NCI-H128 (cell line): ENCODE results near the gene SIMC1.

ENCODE experiments used
- DNase-seq: peaks from one replicate; lab custom pipeline; 2025; ENCODE audit not compliant: unreplicated experiment; lab: John Stamatoyannopoulos, UW

SIMC1 gene

DNA sequence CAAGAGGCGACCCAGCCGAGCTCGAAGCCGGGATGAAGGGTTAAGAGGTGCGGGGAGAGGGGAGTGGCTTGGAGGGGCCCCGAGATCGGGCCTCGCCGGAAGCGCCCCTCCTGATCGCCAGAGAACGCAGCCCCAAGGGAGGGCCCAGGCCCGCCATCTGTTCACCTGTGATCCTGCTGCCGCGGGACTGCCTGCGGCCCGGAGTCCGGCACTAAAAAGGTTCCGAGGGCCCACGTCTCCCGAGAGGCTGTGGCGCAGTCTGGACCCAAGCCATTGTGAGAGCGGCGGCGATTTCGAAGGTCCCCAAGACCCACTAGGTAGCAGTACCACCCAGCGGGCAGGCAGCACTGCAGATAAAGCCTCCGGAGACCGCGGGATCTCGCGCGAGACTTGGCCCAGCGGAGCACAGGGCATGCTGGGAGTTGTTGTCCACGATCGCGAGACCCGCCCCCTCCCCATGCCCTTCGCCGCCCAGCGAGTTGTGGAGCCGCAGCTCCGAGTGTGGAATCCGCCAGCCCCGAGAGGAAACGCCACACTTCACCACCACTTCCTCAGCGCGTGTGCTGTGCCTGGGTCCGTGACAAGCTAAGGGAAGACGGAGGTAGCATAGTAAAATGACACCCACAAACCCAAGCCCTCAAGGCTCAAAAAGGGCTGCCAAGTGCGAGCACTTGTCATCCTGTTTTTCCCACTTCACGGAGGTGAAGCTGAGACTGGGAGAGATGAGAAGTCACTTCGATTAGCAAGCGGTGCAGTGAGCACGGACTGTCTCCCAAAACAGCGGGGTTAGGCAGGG, 123.4 kb downstream of the SIMC1 start, which contains the start of gene KIAA1191:
TSS of gene KIAA1191 (minus strand) at position 328 of the 796 bp plus-strand sequence. CDS start 2,256 bp downstream, outside the sequence.
- peak; percentile 46 for DNase-seq

DNA sequence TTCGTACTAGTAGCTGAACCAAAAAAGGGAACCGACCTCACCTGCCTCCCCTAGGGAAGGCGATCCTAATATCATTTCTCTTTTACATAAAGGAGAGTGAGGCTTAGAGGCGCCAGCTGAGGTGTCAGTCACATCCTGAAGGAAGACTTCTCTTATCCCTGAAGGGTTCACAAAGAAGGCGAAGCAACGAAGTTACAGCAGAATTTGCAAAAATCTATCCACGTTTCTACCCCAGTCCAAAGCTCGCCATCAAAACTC, 123.9 kb downstream of the SIMC1 start:
- DNase-seq = no peak

DNA sequence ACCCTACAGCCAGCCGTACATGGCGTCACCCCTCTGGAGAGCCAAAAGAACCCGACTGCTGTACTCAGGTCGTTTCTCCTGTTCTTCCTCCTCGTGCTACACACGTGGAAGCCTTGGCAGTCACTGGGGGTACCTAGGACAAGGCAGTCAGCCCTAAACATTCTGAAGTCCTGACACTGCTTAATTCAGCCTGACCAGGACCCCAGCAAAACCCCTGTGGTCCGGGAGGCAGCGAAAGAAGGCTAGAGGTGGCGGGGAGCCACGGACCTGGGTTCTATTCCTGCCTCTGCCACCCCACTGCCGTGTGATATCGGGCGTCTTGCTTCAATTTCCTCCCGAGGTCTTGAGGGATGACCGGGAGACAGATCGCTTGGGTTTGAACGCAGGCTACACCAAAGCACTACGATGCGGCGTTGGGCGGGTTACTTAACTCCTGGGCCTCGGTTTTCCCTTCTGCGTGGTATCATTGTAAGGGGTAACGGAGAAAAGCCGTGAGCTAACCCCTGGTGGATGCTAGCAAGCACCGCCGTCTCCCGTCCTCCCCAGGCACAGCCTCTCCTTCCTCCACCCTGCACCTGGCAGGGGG, 126.6 kb downstream of the SIMC1 start:
- no peak for DNase-seq

DNA sequence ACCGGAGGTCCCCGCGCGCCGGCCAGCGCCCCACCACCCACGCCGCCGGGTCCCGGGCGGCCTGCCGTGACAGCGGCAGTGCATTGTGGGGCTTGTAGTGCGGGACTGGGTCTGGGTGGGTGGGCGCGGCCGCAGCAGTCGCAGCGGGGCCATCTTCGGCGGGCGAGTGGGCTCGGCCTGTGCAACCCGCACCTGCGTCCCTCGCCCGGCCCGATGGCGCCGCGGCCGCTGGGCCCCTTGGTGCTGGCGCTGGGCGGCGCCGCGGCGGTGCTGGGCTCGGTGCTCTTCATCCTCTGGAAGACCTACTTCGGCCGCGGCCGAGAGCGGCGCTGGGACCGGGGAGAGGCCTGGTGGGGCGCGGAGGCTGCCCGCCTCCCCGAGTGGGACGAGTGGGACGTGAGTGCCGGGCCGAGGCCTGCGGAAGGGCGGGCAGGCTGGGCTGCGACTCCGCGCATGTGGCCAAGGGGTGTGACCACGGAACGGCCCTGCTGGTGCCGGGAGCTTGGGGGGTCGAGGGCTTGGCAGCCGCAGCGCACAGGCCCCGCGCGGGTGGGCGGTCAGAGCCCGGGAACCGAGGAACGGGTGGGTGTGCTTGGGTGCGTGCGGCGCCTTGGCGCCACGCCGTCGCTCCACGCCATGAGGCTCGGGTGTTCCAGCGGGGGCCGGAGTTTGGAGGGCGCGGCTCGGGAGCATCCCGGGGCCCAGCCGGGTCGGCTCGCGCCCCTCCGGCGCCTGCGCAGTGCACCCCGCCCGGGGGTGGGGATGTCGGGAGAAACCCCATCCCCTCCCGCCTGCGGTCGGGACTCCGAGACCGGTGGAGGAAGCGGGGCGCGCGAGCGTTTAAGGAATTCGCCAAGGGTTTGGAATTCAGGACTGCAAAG, 127.4 kb downstream of the SIMC1 start, which contains the start of gene ARL10:
TSS of gene ARL10 (plus strand) at position 137 of the 881 bp plus-strand sequence. CDS start at position 214, 77 bp downstream.
- DNase-seq = no peak

DNA sequence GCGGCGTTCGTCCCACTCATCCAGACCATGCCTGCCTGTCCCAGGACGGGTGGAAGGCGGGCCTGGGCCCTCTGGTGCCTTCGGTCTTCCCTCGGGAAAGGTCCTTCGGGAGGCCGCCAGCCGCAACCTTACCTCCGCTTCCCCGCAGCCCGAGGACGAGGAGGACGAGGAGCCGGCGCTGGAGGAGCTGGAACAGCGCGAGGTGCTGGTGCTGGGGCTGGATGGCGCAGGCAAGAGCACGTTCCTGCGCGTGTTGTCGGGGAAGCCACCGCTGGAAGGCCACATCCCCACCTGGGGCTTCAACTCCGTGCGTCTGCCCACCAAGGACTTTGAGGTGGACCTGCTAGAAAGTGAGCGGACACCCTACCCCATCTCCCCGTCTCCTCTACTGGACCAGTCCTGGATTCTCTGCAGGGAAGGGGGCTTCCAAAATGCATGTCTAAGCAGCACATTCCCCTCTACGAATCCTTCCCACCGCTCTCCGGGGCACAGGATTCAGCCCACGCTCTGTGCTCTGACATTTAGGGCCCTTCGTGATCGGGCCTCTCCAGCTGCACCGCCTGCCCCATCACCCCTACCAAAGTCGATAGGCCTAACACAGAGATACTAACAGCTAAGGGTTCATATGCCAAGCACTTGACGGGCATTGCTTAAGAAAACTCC, 128.1 kb downstream of the SIMC1 start:
- DNase-seq = no peak

DNA sequence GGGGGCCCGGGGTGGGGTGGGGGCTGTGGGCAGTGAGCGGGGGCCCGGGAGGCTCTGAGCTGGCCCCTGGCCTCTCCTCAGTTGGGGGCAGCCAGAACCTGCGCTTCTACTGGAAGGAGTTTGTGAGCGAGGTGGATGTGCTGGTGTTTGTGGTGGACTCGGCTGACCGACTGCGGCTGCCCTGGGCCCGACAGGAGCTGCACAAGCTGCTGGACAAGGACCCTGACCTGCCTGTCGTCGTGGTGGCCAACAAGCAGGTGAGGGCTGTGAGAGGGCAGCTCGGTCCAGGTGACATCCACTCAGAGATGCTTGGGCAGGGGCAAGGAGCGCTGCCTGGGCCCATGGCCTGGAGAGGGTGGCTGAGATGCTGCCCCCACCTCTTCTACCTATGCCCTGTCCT, 130.5 kb downstream of the SIMC1 start:
- DNase-seq = no peak

DNA sequence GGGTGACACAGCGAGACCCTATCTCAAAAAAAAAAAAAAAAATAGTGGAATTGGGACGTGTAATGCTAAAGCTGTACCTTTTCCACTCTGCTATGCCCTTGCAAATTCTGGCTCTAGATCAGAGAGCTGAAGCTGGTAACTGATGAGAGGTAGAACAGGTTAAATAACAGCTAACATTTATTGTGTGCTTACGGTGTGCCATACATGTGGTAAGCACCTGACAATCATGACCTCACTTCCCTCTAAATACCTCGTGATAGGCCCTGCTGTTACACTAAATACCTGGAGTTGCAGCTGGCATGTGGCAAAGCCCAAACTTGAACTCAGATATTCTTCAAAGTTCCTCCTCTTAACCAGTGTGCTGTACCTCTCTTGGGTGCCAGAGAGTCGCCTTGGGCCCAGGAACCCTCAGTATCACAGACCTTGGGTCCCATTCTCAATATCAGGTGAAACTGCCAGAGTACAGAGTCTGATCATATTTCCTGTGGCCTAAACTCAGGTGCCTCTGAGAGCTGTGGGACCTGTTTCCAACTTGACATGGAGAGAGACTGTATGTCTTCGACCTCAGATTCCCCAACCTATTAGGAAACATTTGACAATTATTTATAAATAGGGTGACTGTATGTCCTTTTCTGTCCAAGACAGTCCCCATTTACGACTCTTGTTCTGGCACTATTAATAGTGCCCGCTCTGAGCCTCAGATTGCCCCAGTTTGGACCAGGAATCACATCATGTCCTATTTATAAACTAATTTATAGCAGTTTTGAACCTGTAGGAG, 131.9 kb downstream of the SIMC1 start:
- no peak for DNase-seq

DNA sequence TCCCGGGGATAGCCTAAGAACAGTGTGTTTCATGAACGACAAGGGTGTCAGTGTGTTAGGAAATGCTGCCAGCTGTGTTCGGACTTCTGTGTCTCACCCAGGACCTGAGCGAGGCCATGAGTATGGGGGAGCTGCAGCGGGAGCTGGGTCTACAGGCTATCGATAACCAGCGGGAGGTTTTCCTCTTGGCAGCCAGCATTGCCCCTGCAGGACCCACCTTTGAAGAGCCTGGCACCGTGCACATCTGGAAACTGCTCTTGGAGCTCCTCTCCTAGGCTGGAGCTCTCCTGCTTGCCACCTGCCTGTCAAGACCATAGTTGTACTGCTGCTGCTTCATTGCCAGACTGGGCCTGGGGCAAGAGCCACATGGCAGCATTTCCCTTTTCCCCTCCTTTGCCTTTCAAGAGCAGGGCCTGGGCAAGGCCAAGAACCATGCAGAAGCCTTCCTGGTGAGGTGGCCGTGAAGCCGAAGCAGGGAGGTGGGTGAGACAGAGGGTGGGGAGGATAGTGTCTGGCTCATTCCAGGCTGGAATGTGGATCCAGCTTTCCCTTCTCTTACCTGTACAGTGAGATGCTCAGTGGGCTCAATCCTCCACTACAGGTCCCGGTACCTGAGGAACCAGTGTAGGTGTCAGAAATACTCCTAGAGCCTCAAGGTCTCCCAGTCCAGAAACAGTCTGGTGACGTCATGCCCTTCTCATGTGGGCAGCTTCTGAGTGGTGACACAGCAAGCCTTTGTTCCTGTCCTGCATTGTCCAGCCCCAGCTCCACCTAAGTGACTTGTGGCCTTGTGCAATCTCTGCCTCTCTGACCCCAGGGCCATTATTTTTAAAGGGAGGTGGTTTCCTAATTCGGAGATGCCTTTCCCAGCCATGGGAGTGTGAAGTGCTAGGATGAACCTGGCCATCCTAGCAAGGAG, 133.7 kb downstream of the SIMC1 start:
- no peak for DNase-seq

DNA sequence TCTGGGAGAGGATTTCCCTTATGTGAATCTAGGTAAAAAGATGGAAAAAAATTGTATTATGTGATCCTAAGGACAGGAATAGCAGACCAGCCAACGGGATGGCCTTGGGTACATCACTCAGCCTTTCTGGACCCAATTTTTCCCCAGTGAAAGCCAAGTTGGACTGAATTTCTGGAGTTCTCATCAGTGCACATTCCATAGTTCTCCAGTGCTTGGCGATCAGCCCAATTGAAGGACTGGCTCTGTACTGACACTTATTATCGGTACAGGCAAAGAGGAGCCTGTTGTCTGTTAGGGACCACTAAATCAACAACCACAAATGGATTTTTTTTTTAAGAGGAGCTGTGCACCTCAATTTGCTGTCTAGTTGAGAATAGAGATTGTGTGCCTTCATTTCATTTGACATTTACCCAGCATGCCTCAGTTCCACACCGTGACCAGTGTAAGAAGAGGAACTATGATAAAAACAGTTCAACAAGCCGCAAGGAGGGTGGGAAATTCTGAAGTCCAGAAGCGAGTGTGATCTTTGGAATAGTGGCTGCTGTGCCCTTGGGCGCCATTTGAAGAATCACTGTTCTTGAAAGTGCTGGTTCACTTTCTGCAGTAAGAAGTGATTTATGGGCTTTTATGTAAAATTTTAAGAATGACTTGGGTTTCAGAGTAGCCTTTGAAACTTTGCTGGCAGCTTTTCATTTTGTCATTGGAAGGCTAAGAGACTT, 135.0 kb downstream of the SIMC1 start:
- DNase-seq = no peak

DNA sequence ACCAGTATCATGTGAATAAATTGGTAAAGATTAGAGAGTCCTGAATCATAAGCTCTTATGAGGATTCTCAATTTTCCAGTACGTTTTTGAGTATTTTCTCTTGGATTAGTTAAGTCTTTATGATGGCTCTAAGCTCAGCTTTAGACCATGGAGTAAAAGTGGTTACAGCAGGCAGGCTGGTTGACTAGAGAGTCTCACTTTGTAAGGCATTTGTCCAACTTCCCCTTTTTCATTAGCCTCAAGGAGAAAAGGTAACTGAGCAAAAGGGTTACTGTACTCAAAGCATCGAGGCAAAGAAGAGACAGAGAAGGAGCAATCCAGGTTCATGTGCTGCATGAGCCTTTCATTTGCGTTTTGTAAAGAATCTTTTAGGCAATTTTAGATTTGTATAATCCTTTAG, 141.7 kb downstream of the SIMC1 start:
- no peak for DNase-seq

DNA sequence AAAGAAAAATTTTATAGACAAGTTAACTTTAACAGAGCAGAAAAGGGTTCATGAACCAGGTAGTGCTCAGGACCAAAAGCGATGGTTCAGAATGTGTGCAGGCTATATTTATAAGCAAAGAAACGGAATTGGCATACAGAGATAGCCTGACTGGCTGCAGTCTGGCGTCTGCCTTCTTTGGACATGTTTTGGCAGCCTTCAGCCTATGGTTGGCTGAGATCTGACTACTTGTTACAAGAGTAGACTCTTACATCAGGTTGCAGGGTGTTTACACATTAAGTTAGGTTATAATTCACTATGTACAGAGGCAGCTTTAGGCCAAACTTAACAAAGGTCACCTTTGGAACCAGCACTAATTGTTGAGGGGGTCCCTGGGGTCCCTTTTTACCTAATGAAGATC, 143.2 kb downstream of the SIMC1 start:
- DNase-seq = no peak

DNA sequence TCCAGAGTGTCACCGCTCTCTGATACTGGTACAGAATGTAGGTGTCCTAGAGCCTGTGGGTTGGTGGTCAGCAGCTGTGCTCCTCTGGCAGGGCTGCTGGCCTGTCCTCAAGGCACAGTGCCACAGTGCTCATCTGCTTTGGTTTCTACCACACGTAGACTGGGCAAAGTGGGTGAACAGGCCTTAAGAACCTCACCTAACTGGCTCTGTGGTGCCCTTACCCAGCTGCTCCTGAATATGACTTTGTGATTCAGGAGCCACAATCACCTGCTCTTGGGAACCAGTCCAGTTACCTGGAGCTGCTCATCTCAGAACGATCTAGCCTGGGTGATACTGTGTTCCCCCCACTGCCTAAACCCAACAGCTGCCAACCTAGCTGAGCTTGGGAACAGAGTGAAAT, 143.8 kb downstream of the SIMC1 start:
- DNase-seq = no peak

DNA sequence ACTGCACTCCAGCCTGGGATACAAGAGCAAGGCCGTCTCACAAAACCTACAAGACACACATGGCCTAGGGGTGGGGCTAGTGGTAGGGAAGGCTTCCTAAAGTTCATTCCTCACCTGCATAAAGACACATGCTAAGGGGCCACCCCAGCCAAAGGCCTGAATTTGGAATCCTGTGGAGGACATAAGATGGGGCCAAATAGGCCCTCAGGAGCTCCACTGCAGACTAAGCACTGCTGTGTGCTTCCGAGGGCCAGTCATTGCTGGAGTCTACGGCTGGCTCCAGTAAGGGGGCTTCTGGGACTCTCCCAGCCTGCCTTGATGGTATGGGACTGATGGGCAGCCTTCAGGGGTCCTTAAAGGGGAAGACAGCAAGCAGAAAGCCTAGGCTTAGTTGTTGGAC, 144.5 kb downstream of the SIMC1 start:
- no peak for DNase-seq

DNA sequence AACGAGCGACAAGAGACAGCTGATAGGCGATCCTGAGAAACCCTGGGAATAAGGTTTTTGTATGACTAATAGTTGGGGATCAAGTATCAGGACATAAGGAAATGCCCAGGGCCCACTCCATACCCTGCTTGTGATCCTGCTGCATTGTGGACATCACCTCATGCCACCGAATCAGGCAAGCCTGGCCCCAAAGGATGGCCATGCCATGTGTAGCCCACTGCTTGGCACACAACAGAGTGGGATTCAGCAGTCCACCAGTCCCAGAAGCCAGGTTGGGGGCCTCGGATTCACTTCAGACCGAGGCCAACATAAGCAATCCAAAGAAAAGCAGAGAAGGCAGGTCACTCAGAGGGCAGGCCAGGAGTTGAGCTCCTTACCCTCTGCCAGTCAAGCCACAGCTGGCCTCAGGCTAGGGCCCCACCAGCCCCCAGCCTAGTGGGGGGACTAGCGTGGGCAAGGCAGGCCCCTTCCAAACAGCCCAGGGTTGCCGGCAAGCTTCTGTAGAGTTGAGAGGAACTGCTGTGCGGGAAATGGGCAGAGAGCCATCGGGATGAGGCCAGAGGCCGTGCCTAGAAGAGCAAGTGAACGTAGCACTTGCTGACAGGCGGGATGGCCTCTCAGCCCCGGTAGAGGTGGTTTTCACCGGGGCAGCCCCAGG, 145.2 kb downstream of the SIMC1 start:
- no peak for DNase-seq

DNA sequence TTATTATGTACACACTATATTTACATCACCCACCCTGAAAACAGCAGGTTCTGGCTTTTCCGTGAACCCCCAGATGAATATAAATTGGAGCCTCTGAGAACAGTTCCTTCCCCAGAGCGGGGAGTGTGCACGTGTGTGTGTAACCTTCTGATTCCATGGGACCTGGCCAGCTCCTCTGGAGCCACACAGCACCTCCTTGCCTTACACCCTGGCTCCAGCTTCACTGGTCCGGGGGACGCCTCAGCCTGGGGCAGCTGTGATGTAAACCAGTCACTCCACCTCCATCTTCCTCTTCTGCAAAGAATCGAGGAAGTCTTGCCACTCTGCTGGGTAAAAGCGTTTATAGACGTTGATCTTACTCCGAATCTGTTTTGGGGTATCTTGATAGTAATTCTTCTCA, 145.7 kb downstream of the SIMC1 start:
- no peak for DNase-seq

DNA sequence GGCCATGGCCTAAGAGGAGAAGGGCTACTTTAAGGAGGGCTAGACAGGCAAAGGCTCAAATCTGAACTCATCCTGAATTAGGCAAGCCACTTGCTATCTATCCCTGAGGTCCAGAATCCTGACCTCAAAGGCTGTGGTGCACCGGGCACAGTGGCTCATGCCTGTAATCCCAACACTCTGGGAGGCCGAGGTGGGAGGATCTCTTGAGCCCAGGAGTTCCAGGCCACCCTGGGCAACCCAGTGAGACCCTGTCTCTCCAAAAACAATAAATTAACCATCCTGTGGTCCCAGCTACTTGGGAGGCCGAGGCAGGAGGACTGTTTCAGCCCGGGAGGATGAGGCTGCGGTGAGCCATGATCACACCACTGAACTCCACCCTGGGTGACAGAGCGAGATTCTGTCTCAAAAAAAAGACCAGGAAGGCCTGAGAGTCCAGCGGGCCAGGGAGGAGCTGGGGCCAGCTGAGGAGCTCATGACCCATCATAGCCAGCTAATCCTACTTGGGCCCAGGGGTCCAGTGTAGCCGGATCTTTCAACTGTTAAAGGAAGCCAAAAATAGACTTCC, 146.2 kb downstream of the SIMC1 start:
- DNase-seq = no peak

DNA sequence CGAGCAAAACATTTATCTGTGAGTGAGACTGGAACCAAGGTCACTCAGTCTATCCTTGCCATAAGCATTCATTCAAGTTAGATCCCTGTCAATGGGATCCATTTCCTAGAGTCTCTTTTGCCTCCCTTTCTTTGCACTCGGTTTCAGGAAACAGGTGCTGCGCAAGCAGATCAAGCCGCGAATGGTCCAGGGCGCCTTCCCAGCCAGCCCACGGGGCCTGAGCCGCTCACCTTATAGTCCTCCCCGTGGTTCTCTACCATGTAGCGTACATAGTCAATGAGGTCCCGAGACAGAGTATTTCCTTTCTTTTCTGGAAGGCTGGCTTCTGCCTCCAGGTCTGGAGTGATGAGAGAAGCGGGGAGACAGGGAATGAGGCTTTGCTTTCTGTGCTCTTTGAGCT, 146.8 kb downstream of the SIMC1 start:
- DNase-seq = no peak

DNA sequence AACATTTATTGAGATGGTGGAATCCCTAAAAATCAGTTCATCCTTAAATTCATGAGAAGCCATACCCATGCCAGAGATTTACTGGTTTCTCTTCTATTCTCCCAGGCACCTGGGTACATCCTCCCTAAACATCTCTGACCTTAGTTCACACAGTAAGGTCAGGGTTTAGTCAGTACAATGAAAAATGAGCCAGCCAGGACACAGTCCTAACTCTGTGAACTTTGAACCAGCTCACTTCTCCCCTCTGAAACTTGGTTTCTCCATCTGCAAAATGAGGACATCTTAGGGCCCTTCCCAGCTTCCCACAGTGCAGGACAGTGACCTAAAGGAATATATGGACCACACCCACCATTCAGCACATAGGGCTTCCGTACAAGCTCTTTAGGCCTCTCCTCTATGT, 148.3 kb downstream of the SIMC1 start:
- DNase-seq = no peak
